AG10803 (cell line): ENCODE measurements around the gene VSTM5.

ENCODE experiments used
- DNase-seq: peaks from one replicate; pipeline ENCODE4 v3.0.0; 2010; ENCODE audit warnings: low read depth
- H3K4me3 ChIP-seq: 2 replicates; pipeline ENCODE4 v1.5.1; 2011; ENCODE audit warnings: mild to moderate bottlenecking, low read length, control low read depth
- TF ChIP-seq, protein P1 (sequence below): conservative IDR thresholded peaks from 2 replicates; pipeline ENCODE4 v1.5.1; 2011; ENCODE audit warnings: mild to moderate bottlenecking, low read length, control low read depth, inconsistent platforms

Gene VSTM5

DNA sequence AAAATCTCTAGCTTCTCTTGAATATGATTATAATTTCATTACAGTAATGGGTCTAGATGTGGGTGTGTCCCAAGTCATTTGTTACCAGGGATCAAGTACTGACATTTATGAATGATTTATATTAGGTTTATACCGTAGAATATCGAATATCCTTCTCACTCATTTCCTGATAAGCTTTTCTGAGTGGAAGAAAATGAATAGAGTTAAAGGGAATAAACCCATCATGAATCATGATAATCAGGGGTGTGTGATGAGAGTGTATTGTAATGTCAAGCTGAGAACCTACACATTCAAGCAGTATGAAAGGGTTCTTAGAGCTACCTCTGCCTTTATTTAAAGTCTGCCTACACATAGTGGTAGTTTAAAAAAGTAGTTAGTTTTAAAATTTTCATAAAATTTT is 49.1 kb downstream of the VSTM5 start:
- TF ChIP-seq, protein P1, sequence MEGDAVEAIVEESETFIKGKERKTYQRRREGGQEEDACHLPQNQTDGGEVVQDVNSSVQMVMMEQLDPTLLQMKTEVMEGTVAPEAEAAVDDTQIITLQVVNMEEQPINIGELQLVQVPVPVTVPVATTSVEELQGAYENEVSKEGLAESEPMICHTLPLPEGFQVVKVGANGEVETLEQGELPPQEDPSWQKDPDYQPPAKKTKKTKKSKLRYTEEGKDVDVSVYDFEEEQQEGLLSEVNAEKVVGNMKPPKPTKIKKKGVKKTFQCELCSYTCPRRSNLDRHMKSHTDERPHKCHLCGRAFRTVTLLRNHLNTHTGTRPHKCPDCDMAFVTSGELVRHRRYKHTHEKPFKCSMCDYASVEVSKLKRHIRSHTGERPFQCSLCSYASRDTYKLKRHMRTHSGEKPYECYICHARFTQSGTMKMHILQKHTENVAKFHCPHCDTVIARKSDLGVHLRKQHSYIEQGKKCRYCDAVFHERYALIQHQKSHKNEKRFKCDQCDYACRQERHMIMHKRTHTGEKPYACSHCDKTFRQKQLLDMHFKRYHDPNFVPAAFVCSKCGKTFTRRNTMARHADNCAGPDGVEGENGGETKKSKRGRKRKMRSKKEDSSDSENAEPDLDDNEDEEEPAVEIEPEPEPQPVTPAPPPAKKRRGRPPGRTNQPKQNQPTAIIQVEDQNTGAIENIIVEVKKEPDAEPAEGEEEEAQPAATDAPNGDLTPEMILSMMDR = no peak
- no peak overlapping the region for H3K4me3 ChIP-seq
- no peak for DNase-seq

DNA sequence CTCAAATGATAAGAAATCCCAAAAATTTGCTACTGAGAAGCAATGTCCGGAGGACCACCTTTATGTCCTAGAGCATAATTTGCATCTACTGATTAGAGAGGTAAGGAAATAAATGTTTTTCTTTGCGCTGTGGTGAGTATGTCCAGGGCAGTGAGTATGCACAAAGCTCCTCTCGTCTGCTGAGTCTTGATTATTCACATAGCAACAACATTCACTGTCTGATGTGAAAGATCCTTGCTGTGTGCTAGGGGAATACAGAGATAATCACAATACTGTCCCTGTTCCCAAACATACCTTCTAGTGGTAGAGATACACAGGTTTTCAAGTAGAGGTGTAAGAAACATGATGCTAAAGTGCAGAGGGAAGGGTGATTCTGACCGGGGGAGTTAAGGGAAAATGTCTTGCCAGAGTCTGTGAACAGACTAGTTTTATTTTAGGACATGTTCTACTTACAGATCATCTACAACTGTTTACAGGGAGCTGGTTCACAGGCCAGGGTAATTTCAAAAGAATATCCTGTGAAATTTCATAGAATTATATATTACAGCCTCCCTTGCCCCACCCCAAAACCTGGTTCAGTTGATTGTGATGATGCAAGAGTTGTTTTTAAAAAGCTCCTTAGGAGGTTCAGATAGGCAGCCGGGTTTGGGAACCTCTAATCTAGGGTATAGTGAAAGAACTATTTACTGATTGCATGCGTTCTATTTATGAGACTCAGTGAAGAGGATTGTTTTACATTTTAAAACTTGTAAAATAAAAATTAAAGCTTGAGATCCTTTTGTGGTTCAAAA is 53.8 kb downstream of the VSTM5 start:
- H3K4me3 ChIP-seq = no peak overlapping the region
- TF ChIP-seq, protein P1 = no peak
- DNase-seq = no peak

DNA sequence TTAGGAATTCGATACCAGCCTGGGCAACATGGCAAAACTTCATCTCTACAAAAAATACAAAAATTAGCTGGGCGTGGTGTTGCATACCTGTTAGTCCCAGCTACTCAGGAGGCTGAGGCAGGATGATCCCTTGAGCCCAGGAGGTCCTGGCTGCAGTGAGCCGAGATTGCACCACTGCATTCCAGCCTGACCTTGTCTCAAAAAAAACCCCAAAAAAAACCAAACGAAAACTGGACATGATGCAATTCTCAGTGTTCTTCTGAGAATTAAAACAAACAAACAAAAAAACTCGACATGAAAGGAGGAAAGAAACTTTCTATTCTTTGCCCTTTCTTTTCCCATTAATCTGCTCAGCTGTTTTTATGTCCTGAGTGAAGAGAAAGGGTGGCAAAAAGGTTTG is 58.9 kb downstream of the VSTM5 start:
- no peak overlapping the region for H3K4me3 ChIP-seq
- TF ChIP-seq, protein P1 = no peak

DNA sequence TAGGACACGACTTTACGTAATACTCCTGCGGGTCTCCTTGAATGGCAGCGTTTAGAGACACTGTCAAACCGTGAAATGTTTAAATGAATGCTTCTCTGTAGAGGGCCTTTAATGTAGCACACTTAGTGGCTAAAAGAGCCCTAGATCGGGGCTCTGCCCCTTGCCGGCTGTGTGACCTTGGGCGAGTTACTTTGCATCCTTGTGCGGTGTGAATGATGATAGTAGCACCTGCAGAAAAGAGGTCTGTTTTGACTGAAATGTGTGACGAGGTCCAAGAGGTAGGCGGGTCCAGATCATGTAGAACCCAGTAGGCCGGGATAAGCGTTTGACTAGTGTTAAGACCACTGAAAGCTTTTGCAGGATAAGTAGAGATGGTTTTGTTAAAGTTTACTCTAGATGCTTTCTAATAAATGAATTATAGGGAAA is 65.5 kb downstream of the VSTM5 start:
- DNase-seq = no peak
- H3K4me3 ChIP-seq = peak overlapping the region; percentile 96
- TF ChIP-seq, protein P1 = no peak

More for the DNA sequence above, 58.9 kb downstream of the VSTM5 start:
- DNase-seq = no peak

DNA sequence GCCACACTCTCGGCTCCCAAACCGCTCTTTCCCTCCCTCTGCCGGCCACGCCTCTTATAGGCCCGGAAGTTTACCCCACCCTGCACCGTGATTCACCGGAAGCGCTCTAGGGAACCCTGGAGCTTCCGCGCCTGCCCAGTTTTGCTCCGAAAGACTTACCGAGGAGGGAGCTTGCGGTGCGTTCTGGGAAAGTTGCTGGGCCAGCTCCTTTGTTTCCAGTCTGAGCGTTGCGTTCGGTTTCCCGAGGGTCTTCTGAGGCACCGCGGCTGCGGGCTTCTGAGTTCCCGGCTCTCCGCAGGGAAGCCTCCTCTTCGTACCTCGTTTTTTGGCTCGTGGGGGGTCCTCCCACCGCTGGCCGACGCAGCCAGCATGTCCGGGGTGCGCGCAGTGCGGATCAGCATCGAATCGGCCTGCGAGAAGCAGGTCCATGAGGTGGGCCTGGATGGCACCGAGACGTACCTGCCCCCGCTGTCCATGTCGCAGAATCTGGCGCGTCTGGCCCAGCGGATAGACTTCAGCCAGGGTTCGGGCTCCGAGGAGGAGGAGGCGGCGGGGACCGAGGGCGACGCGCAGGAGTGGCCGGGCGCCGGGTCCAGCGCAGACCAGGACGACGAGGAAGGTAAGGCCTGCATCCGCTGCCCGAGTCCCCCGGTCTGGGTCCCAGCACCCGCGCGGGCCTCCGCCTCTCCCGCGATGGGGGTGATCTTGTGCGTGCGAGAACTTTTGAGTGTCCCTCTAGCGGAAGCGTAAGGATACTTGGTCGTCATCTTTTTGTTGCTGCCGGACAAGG is 66.1 kb downstream of the VSTM5 start, which contains the start of gene MED17:
Gene MED17, plus strand, starts transcription at position 138 of the 790 bp plus-strand sequence. Its CDS starts 232 bp downstream, at position 370.
- TF ChIP-seq, protein P1 = peak; percentile 54
- H3K4me3 ChIP-seq = peak within 1 kb of the TSS; percentile 96
- peak; percentile 89 for DNase-seq

DNA sequence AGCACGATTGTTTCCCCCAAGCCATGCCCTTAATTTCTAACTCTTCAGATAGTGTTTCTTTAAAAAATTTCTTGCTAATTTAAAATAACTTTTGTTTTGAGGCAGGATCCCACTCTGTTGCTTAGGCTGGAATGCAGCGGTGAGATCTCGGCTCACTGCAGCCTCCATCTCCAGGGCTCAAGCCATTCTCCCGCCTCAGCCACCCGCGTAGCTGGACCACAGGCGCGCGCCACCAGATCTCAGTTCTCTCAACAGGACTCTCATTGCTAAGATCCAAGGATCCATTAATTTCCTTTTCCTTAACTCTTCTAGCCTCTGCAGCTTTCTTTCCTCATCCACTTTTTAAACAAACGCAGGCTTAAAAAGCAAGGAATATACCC is 66.7 kb downstream of the VSTM5 start:
- TF ChIP-seq, protein P1 = no peak
- no peak for DNase-seq
- peak overlapping the region; percentile 96 for H3K4me3 ChIP-seq
